Ovary (tissue), 9 donors: Measurements from ENCODE around the gene EPHA2. TPM values are rescaled to one million over a fixed set of nuclear protein-coding genes. Genes with fewer than 3 reads are reported as not detected.

Experiments
- DNase-seq, 5 donors: peaks; one replicate each; pipeline ENCODE4 v3.0.0-alpha.2; 2019 to 2020
- H3K27ac ChIP-seq, 2 donors: fragments of 200-600 bp; one replicate each; pipeline versions ENCODE4 v1.5.1 to v1.8.0; 2019 to 2022
- H3K27me3 ChIP-seq: fragments of 200-600 bp; one replicate; pipeline ENCODE4 v1.8.0; 2022
- H3K36me3 ChIP-seq: fragments of 200-600 bp; sonication (generic); one replicate; pipeline ENCODE4 v1.5.1; 2019
- H3K4me1 ChIP-seq: one replicate; pipeline ENCODE4 v1.8.1; 2013; ENCODE audit warnings: mild to moderate bottlenecking, moderate library complexity; ENCODE audit not compliant: insufficient read depth
- H3K4me3 ChIP-seq: fragments of 200-600 bp; sonication (generic); one replicate; pipeline ENCODE4 v1.5.1; 2017
- H3K9me3 ChIP-seq, 2 donors: fragments of 200-600 bp in 1 of 2; sonication (generic) in 1 of 2; one replicate each; pipeline versions ENCODE4 v1.5.1 to v1.8.1; 2013 to 2019; ENCODE audit warnings: mild to moderate bottlenecking in 1 of 2, moderate library complexity in 1 of 2
- EP300 ChIP-seq: sonication (generic); formaldehyde crosslinking; IDR thresholded peaks from one replicate; pipeline ENCODE4 v1.6.1; 2017; ENCODE audit warnings: antibody characterized with exemption
- POLR2A ChIP-seq: fragments of 450-650 bp; IDR thresholded peaks from one replicate; pipeline ENCODE4 v1.6.1; 2017; ENCODE audit warnings: antibody characterized with exemption, mild to moderate bottlenecking, moderate library complexity
- WGBS, 3 donors: extraction: QIAGEN DNeasy Blood & Tissue Kit in 1 of 3; methylation state at CpG; one replicate each; pipeline versions ENCODE4 v1.1.5 to v1.1.7; 2013 to 2017; 5-methylcytosine and 5-hydroxymethylcytosine counted together
- intact Hi-C, 4 donors: fragments of 100-400 bp; cut with DNase I; formaldehyde crosslinking; loops; one replicate each; pipeline versions ENCODE4 v1.11.0 to v1.15.1; 2022 to 2023
- polyA plus RNA-seq, 2 donors: library from polyadenylated mRNA; stranded (reverse); fragments of 200-250 nt in 1 of 2; fragments of 350-450 nt in 1 of 2; fragmentation: Illumina TruSeq in 1 of 2; extraction: RNeasy Lipid Tissue Mini Kit (QIAGEN cat#74804) in 1 of 2; gene quantifications; one replicate each; pipeline ENCODE4 v1.2.3, GENCODE V29; 2013 to 2014
- total RNA-seq, 7 donors: library from RNA; depleted of rRNA in 2 of 7; stranded (reverse); fragments of >200 nt in 2 of 7; fragmentation: NEBNext Ultra II Directional in 3 of 7; extraction: Animal tissue kit (Norgen Biotek cat#: 25700) in 3 of 7; gene quantifications; one replicate each; pipeline versions ENCODE4 v1.1.0 to v1.2.4, GENCODE V29; 2016 to 2023
- TF ChIP-seq, protein P1 (sequence below), 3 donors: fragments of 450-650 bp in 2 of 3; fragments of 200-600 bp in 1 of 3; IDR thresholded peaks; one replicate each; pipeline versions ENCODE4 v1.5.1 to v1.8.0; 2016 to 2022; ENCODE audit warnings: antibody characterized with exemption in 3 of 3, mild to moderate bottlenecking in 1 of 3
- donor health status: DM: no; HTN: no; CAD: no; lungs with moderate emphysema.
- donor health status: DM: no; HTN: no; CAD: no.
- donor health status: Bipolar disorder and iron deficiency.
- donor health status: DM: yes; HTN: yes; CAD: no.
- donor health status: DM: no; HTN: no; CAD: no.
- donor health status: DM: yes; HTN: yes; CAD: no.

EPHA2 gene
- total and polyA plus RNA-seq, 9 donors: 3.8 to 40.7 (median 8.2) TPM

DNA sequence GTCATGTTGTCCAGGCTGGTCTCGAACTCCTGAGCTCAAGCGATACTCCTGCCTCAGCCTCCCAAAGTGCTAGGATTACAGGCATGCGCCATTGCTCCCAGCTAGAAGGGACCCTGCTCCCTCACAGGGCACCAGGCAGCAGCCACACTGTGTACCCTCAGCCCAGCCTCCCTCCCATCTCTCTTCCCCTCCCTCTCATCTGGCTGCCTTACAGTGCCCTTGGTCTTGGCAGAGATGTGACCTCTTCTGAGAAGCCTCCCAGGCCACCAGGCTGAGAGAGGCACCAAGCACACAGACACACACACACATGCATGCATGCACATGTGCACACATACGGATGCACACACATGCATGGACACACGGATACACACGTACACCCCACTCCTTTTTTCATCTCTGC is 25.0 kb downstream of the EPHA2 start:
- no peaks in the 10 kb centered on the region for H3K27me3 ChIP-seq
- intact Hi-C loops: no loop called here
- WGBS, 3 donors: 90 to 95% (median 94%) methylated on average over 6 of the region's 6 CpGs
- no peak for TF ChIP-seq EP300
- TF ChIP-seq POLR2A: no peak
- TF ChIP-seq, protein P1, sequence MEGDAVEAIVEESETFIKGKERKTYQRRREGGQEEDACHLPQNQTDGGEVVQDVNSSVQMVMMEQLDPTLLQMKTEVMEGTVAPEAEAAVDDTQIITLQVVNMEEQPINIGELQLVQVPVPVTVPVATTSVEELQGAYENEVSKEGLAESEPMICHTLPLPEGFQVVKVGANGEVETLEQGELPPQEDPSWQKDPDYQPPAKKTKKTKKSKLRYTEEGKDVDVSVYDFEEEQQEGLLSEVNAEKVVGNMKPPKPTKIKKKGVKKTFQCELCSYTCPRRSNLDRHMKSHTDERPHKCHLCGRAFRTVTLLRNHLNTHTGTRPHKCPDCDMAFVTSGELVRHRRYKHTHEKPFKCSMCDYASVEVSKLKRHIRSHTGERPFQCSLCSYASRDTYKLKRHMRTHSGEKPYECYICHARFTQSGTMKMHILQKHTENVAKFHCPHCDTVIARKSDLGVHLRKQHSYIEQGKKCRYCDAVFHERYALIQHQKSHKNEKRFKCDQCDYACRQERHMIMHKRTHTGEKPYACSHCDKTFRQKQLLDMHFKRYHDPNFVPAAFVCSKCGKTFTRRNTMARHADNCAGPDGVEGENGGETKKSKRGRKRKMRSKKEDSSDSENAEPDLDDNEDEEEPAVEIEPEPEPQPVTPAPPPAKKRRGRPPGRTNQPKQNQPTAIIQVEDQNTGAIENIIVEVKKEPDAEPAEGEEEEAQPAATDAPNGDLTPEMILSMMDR (IDR thresholded peaks at IDR 0.05): no peak
- no peaks in the 10 kb centered on the region for H3K9me3 ChIP-seq
- H3K36me3 ChIP-seq: no peaks in the 10 kb centered on the region
- no peak overlapping the region for H3K27ac ChIP-seq
- H3K4me3 ChIP-seq: no peak overlapping the region
- no peak for DNase-seq
- H3K4me1 ChIP-seq: no peaks in the 10 kb centered on the region

DNA sequence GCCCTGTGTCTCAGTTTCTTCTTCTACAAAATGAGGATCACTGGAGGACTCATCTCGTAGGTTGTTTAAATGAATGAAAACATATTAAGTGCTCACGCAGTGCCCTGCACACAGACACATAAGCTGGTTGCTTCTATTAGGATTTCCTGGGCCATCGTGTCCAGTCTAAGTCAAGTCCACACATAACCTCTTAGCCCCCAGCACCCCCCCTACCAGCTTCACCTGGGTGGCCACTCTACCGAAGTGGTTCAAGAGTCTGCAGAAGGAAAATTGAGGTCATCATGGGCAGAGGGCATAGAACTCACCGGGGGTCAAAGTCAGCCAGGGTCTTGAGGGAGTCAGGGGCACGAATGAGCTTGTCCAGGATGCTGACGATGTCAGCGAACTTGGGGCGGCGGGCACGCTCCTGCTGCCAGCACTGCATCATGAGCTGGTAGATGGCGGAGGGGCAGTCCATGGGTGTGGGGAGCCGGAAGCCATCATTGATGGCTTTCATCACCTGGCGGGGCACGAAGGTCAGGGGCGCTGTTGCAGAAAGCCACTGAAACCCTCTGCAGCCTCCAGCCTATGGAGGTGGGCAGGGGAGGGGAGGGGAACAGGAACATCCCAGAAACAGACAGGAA is 25.8 kb downstream of the EPHA2 start:
- H3K9me3 ChIP-seq: no peaks in the 10 kb centered on the region
- intact Hi-C loops: no loop called here
- no peak overlapping the region for H3K27ac ChIP-seq
- no peaks in the 10 kb centered on the region for H3K4me1 ChIP-seq
- no peaks in the 10 kb centered on the region for H3K27me3 ChIP-seq
- DNase-seq: no peak
- no peaks in the 10 kb centered on the region for H3K36me3 ChIP-seq
- 90 to 95% (median 93%) methylated on average over 16 of the region's 16 CpGs for WGBS, 3 donors
- TF ChIP-seq, protein P1 (IDR thresholded peaks at IDR 0.05): no peak
- TF ChIP-seq EP300 (no peak), POLR2A (no peak)
- no peak overlapping the region for H3K4me3 ChIP-seq

DNA sequence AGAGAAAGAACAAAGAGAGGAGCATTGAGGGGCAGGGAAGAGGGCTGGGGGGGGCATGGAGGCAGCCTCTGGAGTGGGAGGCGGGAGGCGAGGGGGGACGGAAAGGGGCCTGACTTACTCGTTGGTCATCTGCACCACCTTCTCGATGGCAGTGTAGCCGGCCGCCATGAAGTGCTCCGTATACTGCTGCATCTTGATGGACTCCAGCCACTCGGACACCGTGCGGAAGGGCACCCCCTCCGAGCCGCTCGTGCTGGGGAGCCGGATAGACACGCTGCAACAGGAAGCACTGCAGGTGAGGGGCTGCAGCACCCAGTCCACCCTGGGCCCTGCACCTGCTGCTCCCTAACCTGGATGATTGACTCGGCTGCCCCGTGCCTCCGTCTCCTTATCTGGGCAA is 26.6 kb downstream of the EPHA2 start:
- no peak overlapping the region for H3K4me3 ChIP-seq
- no peaks in the 10 kb centered on the region for H3K27me3 ChIP-seq
- H3K4me1 ChIP-seq: no peaks in the 10 kb centered on the region
- no peak overlapping the region for H3K27ac ChIP-seq
- WGBS, 3 donors: 88 to 94% (median 89%) methylated on average over 19 of the region's 19 CpGs
- H3K9me3 ChIP-seq: no peaks in the 10 kb centered on the region
- intact Hi-C loops: no loop called here
- peak in 1 of 5 donors; percentile 21 for DNase-seq
- H3K36me3 ChIP-seq: no peaks in the 10 kb centered on the region
- no peak for TF ChIP-seq EP300
- no peak for TF ChIP-seq POLR2A
- TF ChIP-seq, protein P1 (IDR thresholded peaks at IDR 0.05): no peak

DNA sequence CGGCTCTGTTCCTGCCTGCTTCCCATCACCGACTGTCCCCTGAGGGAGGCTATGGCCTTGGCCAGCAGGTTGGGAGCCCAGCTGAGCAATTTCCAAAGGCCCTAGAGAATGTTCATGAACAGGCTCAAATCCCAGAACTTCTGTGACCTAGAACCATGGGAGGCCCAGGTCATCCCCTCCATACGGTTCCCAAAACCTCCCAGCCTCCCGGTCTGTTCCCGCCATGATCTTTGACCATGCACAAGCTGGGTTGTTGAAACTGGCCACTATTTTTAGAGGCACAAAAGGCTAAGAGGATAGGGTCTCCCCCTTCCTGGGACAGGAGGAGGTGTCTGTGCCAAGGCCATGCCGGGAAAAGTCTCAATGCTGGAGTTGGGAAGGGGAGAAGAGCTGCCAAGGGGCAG is 27.5 kb downstream of the EPHA2 start:
- 36 to 51% (median 37%) methylated on average over 6 of the region's 6 CpGs for WGBS, 3 donors
- Histone ChIP-seq H3K9me3 (no peaks in the 10 kb centered on the region), H3K36me3 (no peaks in the 10 kb centered on the region), H3K27ac (no peak overlapping the region), H3K4me3 (no peak overlapping the region), H3K4me1 (no peaks in the 10 kb centered on the region), H3K27me3 (no peaks in the 10 kb centered on the region)
- peak in 2 of 5 donors; percentile 36 to 41 for DNase-seq
- peak; percentile 10 for TF ChIP-seq EP300
- TF ChIP-seq, protein P1 (IDR thresholded peaks at IDR 0.05): no peak
- intact Hi-C loops: no loop called here
